ENCODE measurements around the gene FAM13C.

FAM13C gene

DNA sequence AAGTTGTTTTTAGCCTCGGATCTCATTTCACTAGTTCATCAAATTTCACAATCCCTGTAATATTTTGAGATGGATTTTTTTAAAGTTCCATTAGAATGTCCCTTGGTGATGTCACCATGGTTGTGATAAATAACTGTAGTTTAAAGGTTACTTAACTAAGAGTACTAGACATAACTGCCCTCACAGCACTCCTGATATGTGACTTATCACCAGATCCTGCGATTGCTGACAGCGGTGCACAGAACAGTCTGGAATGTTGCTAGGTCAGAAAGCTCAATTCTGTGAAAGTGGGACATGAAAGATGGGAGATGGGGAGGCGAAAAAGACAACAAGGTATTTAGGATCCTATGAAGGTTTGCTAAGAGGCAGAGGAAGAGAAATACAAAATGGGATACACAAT is 40.2 kb downstream of the FAM13C start:
- no peak for DNase-seq (ENCODE audit: extremely low read depth, low read depth)
- TF ChIP-seq, protein P1, sequence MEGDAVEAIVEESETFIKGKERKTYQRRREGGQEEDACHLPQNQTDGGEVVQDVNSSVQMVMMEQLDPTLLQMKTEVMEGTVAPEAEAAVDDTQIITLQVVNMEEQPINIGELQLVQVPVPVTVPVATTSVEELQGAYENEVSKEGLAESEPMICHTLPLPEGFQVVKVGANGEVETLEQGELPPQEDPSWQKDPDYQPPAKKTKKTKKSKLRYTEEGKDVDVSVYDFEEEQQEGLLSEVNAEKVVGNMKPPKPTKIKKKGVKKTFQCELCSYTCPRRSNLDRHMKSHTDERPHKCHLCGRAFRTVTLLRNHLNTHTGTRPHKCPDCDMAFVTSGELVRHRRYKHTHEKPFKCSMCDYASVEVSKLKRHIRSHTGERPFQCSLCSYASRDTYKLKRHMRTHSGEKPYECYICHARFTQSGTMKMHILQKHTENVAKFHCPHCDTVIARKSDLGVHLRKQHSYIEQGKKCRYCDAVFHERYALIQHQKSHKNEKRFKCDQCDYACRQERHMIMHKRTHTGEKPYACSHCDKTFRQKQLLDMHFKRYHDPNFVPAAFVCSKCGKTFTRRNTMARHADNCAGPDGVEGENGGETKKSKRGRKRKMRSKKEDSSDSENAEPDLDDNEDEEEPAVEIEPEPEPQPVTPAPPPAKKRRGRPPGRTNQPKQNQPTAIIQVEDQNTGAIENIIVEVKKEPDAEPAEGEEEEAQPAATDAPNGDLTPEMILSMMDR (IDR thresholded peaks at IDR 0.05; ENCODE audit: low read depth, low read length): no peak

DNA sequence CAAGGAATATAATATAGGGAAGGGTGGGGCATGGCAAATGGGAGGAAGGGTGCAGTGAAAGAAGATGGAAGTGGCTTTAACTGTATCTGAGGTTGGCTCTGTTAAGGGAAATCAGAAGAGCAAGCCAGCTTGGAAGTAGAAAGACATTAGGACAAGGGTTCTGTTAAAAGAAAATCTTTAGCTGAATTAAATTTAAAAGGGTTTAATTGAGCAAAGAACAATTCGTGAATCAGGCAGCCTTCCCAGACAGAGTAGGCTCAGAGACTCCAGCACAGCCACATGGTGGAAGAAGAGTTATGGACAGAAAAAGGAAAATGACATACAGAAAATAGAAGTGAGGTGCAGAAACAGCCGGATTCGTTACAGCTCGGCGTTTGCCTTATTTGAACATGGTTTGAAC is 42.0 kb downstream of the FAM13C start:
- TF ChIP-seq, protein P1 (IDR thresholded peaks at IDR 0.05; ENCODE audit: low read depth, low read length): no peak
- no peak for DNase-seq (ENCODE audit: extremely low read depth, low read depth)

DNA sequence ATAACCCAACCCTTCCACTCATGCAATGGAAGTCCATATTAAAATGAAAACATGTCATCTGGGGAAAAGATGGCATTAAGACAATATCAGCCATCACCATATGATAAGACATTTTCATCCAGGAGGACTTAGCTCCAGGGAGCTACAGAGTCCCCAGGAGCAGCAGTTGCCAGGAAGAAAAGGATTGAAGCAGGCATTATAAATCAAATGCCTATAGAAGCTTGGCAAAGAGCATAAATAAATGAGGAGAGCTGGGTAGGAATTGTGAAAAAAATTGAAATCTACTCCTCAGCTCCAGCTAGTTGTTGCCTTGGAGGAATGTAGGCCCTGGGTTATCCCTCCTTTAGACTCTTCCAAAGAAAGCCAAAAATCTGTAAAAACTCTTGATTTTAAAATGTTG is 42.5 kb downstream of the FAM13C start:
- TF ChIP-seq, protein P1 (IDR thresholded peaks at IDR 0.05; ENCODE audit: low read depth, low read length): no peak
- no peak for DNase-seq (ENCODE audit: extremely low read depth, low read depth)

GRCh38 chr10:59317066-59317465 is 45.3 kb downstream of the FAM13C start:
- no peak for DNase-seq (ENCODE audit: extremely low read depth, low read depth)
- TF ChIP-seq, protein P1 (IDR thresholded peaks at IDR 0.05; ENCODE audit: low read depth, low read length): no peak

GRCh38 chr10:59315465-59315864 is 46.9 kb downstream of the FAM13C start:
- TF ChIP-seq, protein P1 (IDR thresholded peaks at IDR 0.05; ENCODE audit: low read depth, low read length): no peak
- DNase-seq (ENCODE audit: extremely low read depth, low read depth): no peak

DNA sequence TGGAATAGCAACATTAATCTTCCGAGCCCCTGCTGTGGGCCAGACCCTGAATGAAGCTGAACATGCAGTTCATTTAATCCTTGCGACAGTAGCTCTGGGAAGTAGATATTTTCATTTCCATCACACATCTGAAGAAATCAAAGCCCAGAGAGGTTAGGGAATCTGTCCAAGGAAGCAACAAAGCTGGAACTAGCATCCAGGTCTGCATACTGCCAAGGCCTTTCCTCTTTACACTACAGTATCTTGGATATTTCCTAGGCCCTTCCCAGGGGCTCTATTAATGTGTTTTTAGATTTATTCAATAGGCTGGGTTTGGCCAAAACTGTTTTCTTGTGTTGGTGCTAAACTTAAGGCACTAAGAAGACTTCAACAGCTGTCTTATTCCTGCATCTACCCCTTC is 48.1 kb downstream of the FAM13C start:
- TF ChIP-seq, protein P1 (IDR thresholded peaks at IDR 0.05; ENCODE audit: low read depth, low read length): no peak
- DNase-seq (ENCODE audit: extremely low read depth, low read depth): no peak

DNA sequence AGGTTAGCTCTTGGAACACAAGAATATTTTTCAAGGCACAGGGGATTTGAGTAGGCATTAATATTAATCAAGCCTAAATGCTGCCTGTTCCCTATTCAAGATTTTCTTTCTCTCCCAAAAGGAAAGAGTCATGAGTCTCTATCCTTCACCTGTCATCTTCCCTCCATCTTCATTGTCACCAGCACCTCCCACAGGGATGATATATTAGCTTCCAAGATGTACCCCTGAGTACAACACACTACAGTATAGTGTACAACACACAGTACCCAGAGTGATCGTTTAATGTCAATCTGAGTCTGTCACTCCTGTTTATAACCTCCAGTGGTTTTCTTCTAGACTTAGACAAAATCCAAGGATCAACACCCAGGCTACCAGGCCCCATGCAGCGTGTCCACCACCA is 50.1 kb downstream of the FAM13C start:
- no peak for DNase-seq (ENCODE audit: extremely low read depth, low read depth)
- TF ChIP-seq, protein P1 (IDR thresholded peaks at IDR 0.05; ENCODE audit: low read depth, low read length): no peak
